HEK293T (cell line): ENCODE measurements around the gene CCDC51.
A peak's percentile ranks its signal among the peaks of the same experiment; 100 is the strongest.

Experiments used
- CTCF ChIA-PET: fragments of 350-600 bp; formaldehyde crosslinking; extraction: SDS; loops from one replicate; lab custom pipeline; 2021; ENCODE audit warnings: antibody characterized with exemption, inconsistent platforms; lab: Yijun Ruan, JAX
- POLR2A ChIA-PET: fragments of 350-600 bp; formaldehyde crosslinking; extraction: SDS; loops from one replicate; lab custom pipeline; 2020; ENCODE audit warnings: antibody characterized with exemption, inconsistent platforms; lab: Yijun Ruan, JAX
- DNase-seq: peaks from one replicate; pipeline ENCODE4 v3.0.0; 2012; ENCODE audit warnings: mixed read lengths; ENCODE audit errors: extremely low spot score
- ARNT ChIP-seq: fragments of 450-650 bp; IDR thresholded peaks from 2 replicates; pipeline ENCODE4 v1.6.1; 2017; ENCODE audit warnings: mild to moderate bottlenecking
- BHLHE40 ChIP-seq: fragments of 450-650 bp; IDR thresholded peaks from 2 replicates; pipeline ENCODE4 v1.6.1; 2016; ENCODE audit warnings: mild to moderate bottlenecking, moderate library complexity, borderline replicate concordance
- CTBP1 ChIP-seq: fragments of 450-650 bp; IDR thresholded peaks from 2 replicates; pipeline ENCODE4 v1.6.1; 2016; ENCODE audit warnings: borderline replicate concordance
- ELF4 ChIP-seq: fragments of 450-650 bp; IDR thresholded peaks from 2 replicates; pipeline ENCODE4 v1.6.1; 2017; ENCODE audit warnings: antibody characterized with exemption
- FOXA1 ChIP-seq: fragments of 450-650 bp; IDR thresholded peaks from 2 replicates; pipeline ENCODE4 v1.6.1; 2016; ENCODE audit warnings: mild to moderate bottlenecking
- FOXK2 ChIP-seq: fragments of 450-650 bp; IDR thresholded peaks from 2 replicates; pipeline ENCODE4 v1.6.1; 2016; ENCODE audit warnings: mild to moderate bottlenecking
- FOXM1 ChIP-seq: fragments of 450-650 bp; IDR thresholded peaks from 2 replicates; pipeline ENCODE4 v1.6.1; 2017; ENCODE audit warnings: mild to moderate bottlenecking, borderline replicate concordance
- HDGF ChIP-seq: fragments of 450-650 bp; IDR thresholded peaks from 2 replicates; pipeline ENCODE4 v1.6.1; 2017; ENCODE audit warnings: antibody characterized with exemption, borderline replicate concordance
- L3MBTL2 ChIP-seq: fragments of 450-650 bp; conservative IDR thresholded peaks from 2 replicates; pipeline ENCODE4 v1.6.1; 2016; ENCODE audit warnings: mild to moderate bottlenecking
- LEF1 ChIP-seq: fragments of 450-650 bp; IDR thresholded peaks from 2 replicates; pipeline ENCODE4 v1.6.1; 2017; ENCODE audit warnings: mild to moderate bottlenecking, borderline replicate concordance
- NFRKB ChIP-seq: fragments of 450-650 bp; IDR thresholded peaks from 2 replicates; pipeline ENCODE4 v1.6.1; 2016; ENCODE audit warnings: mild to moderate bottlenecking, moderate library complexity
- PKNOX1 ChIP-seq: fragments of 450-650 bp; IDR thresholded peaks from 2 replicates; pipeline ENCODE4 v1.6.1; 2016
- SP1 ChIP-seq: fragments of 450-650 bp; IDR thresholded peaks from 2 replicates; pipeline ENCODE4 v1.6.1; 2017
- SUZ12 ChIP-seq: fragments of 450-650 bp; IDR thresholded peaks from 2 replicates; pipeline ENCODE4 v1.6.1; 2016; ENCODE audit warnings: mild to moderate bottlenecking
- TARDBP ChIP-seq: fragments of 450-650 bp; IDR thresholded peaks from 2 replicates; pipeline ENCODE4 v1.6.1; 2016
- ZNF384 ChIP-seq: fragments of 450-650 bp; IDR thresholded peaks from 2 replicates; pipeline ENCODE4 v1.6.1; 2016

CCDC51 gene

GRCh38 chr3:48437812-48438211 is 2.1 kb downstream of the CCDC51 start:
- no peak for DNase-seq
- ChIA-PET CTCF (interaction anchor here (0.6 to 6.3 kb wide), 2 partner anchors 36 to 248 kb away, joined by 3 to 213 read pairs; no protein-coding TSS in a partner anchor), POLR2A (no interaction called here)
- TF ChIP-seq NFRKB (no peak), CTBP1 (no peak), ELF4 (no peak), TARDBP (no peak), SP1 (no peak), PKNOX1 (no peak), ARNT (no peak), BHLHE40 (no peak), HDGF (no peak), FOXK2 (no peak), FOXM1 (no peak), LEF1 (no peak), SUZ12 (no peak), FOXA1 (no peak), ZNF384 (no peak), L3MBTL2 (no peak)

- CTCF ChIA-PET, result interaction anchor here (0.7 to 6.3 kb wide), 24 partner anchors 9 to 246 kb away, joined by 3 to 213 read pairs (median 10); partner anchors contain the start of genes ATRIP, PFKFB4 and ZNF589
- POLR2A ChIA-PET, result interaction anchor here (1.1 to 2.2 kb wide), 6 partner anchors 9 to 163 kb away, joined by 4 to 28 read pairs (median 8); partner anchors contain the start of gene ATRIP
- no peak for TF ChIP-seq ARNT
- TF ChIP-seq ZNF384, result no peak
- TF ChIP-seq BHLHE40, result no peak
- TF ChIP-seq LEF1, result no peak
- no peak for TF ChIP-seq ELF4
- no peak for TF ChIP-seq FOXA1
- no peak for TF ChIP-seq FOXK2
- TF ChIP-seq PKNOX1, result no peak
- TF ChIP-seq HDGF, result no peak
- no peak for TF ChIP-seq CTBP1
- no peak for TF ChIP-seq FOXM1
- TF ChIP-seq SP1, result no peak
- TF ChIP-seq TARDBP, result no peak
- TF ChIP-seq SUZ12, result no peak
- no peak for TF ChIP-seq L3MBTL2
- no peak for TF ChIP-seq NFRKB
- DNase-seq, result no peak
These were observed 3.1 kb downstream of the CCDC51 start for GRCh38 chr3:48436855-48437254.

- ChIA-PET CTCF (interaction anchor here (0.5 to 6.3 kb wide), 78 partner anchors 9 to 340 kb away, joined by 3 to 213 read pairs (median 4); partner anchors contain the start of genes ATRIP, CAMP, CDC25A and PFKFB4), POLR2A (interaction anchor here (1.1 to 2.2 kb wide), 8 partner anchors 10 to 196 kb away, joined by 4 to 28 read pairs (median 8); partner anchors contain the start of genes ATRIP and ZNF589)
- DNase-seq, result no peak
- no peak for TF ChIP-seq LEF1
- TF ChIP-seq FOXA1, result no peak
- TF ChIP-seq PKNOX1, result no peak
- TF ChIP-seq BHLHE40, result no peak
- no peak for TF ChIP-seq FOXK2
- TF ChIP-seq ZNF384, result no peak
- no peak for TF ChIP-seq TARDBP
- no peak for TF ChIP-seq FOXM1
These were observed 3.5 kb downstream of the CCDC51 start for GRCh38 chr3:48436477-48436787.

GRCh38 chr3:48435774-48436476 is 4.0 kb downstream of the CCDC51 start:
- ChIA-PET CTCF (interaction anchor here (0.5 to 6.3 kb wide), 80 partner anchors 9 to 401 kb away, joined by 3 to 213 read pairs (median 4); partner anchors contain the start of genes ATRIP, CAMP, CDC25A and PFKFB4), POLR2A (interaction anchor here (0.9 to 2.2 kb wide), 10 partner anchors 10 to 196 kb away, joined by 3 to 28 read pairs (median 6); partner anchors contain the start of genes ATRIP, PFKFB4 and ZNF589)
- no peak for TF ChIP-seq NFRKB
- no peak for TF ChIP-seq L3MBTL2
- no peak for TF ChIP-seq ZNF384
- no peak for TF ChIP-seq FOXK2
- TF ChIP-seq FOXA1, result no peak
- TF ChIP-seq CTBP1, result no peak
- no peak for TF ChIP-seq SUZ12
- TF ChIP-seq PKNOX1, result no peak
- TF ChIP-seq HDGF, result no peak
- no peak for TF ChIP-seq FOXM1
- TF ChIP-seq LEF1, result no peak
- no peak for TF ChIP-seq TARDBP
- TF ChIP-seq ARNT, result no peak
- TF ChIP-seq ELF4, result no peak
- no peak for TF ChIP-seq BHLHE40
- DNase-seq, result peak; percentile 79

- TF ChIP-seq FOXA1 (no peak), ARNT (no peak), FOXM1 (no peak), L3MBTL2 (no peak), SP1 (no peak), CTBP1 (no peak), TARDBP (no peak), FOXK2 (no peak), HDGF (no peak), ZNF384 (no peak), PKNOX1 (no peak), SUZ12 (no peak), NFRKB (no peak), BHLHE40 (no peak), ELF4 (no peak), LEF1 (no peak)
- ChIA-PET CTCF (interaction anchor here (1.0 to 6.3 kb wide), 25 partner anchors 9 to 260 kb away, joined by 3 to 213 read pairs (median 11); partner anchors contain the start of genes ATRIP, PFKFB4, SHISA5 and ZNF589), POLR2A (interaction anchor here (0.9 to 2.2 kb wide), 7 partner anchors 11 to 195 kb away, joined by 3 to 28 read pairs (median 5); partner anchors contain the start of genes ATRIP, PFKFB4 and ZNF589)
- DNase-seq, result no peak
These were observed 4.7 kb downstream of the CCDC51 start for GRCh38 chr3:48435223-48435595.
